ENCODE measurements around the gene FHAD1.

DNA sequence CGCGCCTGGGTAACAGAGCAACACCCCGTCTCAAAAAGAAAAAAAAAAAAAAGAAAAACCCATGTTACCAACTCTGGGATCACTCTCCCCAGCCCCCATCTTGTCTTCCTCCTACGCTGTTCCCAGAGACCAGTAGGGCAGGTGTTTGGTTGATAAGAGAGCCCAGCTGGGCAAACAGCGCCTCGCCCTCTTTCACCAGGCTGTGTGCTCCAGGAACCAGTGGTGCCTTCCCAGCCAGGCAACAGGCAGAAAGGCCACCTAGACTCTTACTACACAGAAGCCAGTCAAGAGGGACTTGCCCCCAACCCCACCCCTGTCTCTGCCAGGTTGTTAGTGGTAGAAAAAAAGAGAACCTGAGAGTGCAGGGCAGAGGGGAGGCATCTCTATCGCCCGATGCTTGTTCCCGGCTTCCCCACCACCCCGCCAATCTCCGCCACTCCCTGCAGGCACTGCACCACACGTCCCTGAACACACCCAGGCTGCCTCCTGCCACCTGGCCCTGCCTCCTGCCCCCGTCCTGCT, 177.2 kb downstream of the FHAD1 start:
- TF ChIP-seq POLR2A (IDR thresholded peaks at IDR 0.05; ENCODE audit: low read depth, low read length) (no peak), FOXM1 (IDR thresholded peaks at IDR 0.05; ENCODE audit: low read depth, low read length) (no peak), POLR2AphosphoS5 (IDR thresholded peaks at IDR 0.05; ENCODE audit: low read length) (no peak), FOXK2 (IDR thresholded peaks at IDR 0.05) (no peak), EP300 (IDR thresholded peaks at IDR 0.05; ENCODE audit: borderline replicate concordance in 1 of 2, control insufficient read depth in 1 of 2, low read depth in 2 of 2, low read length in 2 of 2) (no peak), SMC3 (IDR thresholded peaks at IDR 0.05; ENCODE audit: borderline replicate concordance, low read length) (no peak), ETV6 (conservative IDR thresholded peaks at IDR 0.05 in 1 of 2, IDR thresholded peaks at IDR 0.05 in 1 of 2; ENCODE audit: borderline replicate concordance in 1 of 2, low read depth in 1 of 2) (no peak)
- TF ChIP-seq, protein P1, sequence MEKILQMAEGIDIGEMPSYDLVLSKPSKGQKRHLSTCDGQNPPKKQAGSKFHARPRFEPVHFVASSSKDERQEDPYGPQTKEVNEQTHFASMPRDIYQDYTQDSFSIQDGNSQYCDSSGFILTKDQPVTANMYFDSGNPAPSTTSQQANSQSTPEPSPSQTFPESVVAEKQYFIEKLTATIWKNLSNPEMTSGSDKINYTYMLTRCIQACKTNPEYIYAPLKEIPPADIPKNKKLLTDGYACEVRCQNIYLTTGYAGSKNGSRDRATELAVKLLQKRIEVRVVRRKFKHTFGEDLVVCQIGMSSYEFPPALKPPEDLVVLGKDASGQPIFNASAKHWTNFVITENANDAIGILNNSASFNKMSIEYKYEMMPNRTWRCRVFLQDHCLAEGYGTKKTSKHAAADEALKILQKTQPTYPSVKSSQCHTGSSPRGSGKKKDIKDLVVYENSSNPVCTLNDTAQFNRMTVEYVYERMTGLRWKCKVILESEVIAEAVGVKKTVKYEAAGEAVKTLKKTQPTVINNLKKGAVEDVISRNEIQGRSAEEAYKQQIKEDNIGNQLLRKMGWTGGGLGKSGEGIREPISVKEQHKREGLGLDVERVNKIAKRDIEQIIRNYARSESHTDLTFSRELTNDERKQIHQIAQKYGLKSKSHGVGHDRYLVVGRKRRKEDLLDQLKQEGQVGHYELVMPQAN (conservative IDR thresholded peaks at IDR 0.05) = no peak
- TF ChIP-seq, protein P2, sequence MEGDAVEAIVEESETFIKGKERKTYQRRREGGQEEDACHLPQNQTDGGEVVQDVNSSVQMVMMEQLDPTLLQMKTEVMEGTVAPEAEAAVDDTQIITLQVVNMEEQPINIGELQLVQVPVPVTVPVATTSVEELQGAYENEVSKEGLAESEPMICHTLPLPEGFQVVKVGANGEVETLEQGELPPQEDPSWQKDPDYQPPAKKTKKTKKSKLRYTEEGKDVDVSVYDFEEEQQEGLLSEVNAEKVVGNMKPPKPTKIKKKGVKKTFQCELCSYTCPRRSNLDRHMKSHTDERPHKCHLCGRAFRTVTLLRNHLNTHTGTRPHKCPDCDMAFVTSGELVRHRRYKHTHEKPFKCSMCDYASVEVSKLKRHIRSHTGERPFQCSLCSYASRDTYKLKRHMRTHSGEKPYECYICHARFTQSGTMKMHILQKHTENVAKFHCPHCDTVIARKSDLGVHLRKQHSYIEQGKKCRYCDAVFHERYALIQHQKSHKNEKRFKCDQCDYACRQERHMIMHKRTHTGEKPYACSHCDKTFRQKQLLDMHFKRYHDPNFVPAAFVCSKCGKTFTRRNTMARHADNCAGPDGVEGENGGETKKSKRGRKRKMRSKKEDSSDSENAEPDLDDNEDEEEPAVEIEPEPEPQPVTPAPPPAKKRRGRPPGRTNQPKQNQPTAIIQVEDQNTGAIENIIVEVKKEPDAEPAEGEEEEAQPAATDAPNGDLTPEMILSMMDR (IDR thresholded peaks at IDR 0.05 in 2 of 3, conservative IDR thresholded peaks at IDR 0.05 in 1 of 3; ENCODE audit: control insufficient read depth in 2 of 3, extremely low read depth in 1 of 3, insufficient read depth in 1 of 3, low read depth in 3 of 3, low read length in 3 of 3) = no peak
- TF ChIP-seq, protein P3, sequence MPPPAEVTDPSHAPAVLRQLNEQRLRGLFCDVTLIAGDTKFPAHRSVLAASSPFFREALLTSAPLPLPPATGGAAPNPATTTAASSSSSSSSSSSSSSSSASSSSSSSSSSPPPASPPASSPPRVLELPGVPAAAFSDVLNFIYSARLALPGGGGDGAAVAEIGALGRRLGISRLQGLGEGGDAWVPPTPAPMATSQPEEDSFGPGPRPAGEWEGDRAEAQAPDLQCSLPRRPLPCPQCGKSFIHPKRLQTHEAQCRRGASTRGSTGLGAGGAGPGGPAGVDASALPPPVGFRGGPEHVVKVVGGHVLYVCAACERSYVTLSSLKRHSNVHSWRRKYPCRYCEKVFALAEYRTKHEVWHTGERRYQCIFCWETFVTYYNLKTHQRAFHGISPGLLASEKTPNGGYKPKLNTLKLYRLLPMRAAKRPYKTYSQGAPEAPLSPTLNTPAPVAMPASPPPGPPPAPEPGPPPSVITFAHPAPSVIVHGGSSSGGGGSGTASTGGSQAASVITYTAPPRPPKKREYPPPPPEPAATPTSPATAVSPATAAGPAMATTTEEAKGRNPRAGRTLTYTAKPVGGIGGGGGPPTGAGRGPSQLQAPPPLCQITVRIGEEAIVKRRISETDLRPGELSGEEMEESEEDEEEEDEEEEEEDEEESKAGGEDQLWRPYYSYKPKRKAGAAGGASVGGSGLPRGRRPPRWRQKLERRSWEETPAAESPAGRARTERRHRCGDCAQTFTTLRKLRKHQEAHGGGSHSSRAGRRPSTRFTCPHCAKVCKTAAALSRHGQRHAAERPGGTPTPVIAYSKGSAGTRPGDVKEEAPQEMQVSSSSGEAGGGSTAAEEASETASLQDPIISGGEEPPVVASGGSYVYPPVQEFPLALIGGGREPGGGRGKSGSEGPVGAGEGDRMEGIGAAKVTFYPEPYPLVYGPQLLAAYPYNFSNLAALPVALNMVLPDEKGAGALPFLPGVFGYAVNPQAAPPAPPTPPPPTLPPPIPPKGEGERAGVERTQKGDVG (CRISPR knock-in tag; IDR thresholded peaks at IDR 0.05) = no peak
